ENCODE data around the gene KISS1.

- TF ChIP-seq CTCF (IDR thresholded peaks at IDR 0.05) (no peak), POLR2A (IDR thresholded peaks at IDR 0.05) (no peak), EP300 (IDR thresholded peaks at IDR 0.05; ENCODE audit: low read depth) (no peak), POLR2AphosphoS5 (IDR thresholded peaks at IDR 0.05) (no peak)
Observed at GRCh38 chr1:204202481-204202880, 6.2 kb upstream of the KISS1 start.

Data from transverse colon (tissue), 4 donors.